CD14-positive monocyte (primary cell): ENCODE measurements around the gene LRRC47. TPM values are rescaled to one million over a fixed set of nuclear protein-coding genes. Genes with fewer than 3 reads are reported as not detected.

Experiments
- DNase-seq, 3 donors: peaks; one replicate each; pipeline ENCODE4 v3.0.0-alpha.2; 2011 to 2022
- H2AFZ ChIP-seq: 2 replicates; pipeline ENCODE4 v1.6.0; 2012; ENCODE audit warnings: mild to moderate bottlenecking, low read depth, low read length, inconsistent platforms; ENCODE audit not compliant: insufficient read depth, poor library complexity, severe bottlenecking
- H3K27ac ChIP-seq, 2 donors: 1 replicate in 1 of 2; 2 replicates in 1 of 2; pipeline ENCODE4 v1.5.1; 2012 to 2013; ENCODE audit warnings: low read length in 2 of 2, control low read depth in 1 of 2, inconsistent platforms in 1 of 2, low read depth in 1 of 2, mild to moderate bottlenecking in 1 of 2
- H3K27me3 ChIP-seq, 2 donors: one replicate each; pipeline versions ENCODE4 v1.6.0 to v1.6.1; 2011 to 2013; ENCODE audit warnings: low read length in 2 of 2; ENCODE audit not compliant: control insufficient read depth in 2 of 2, insufficient read depth in 2 of 2
- H3K36me3 ChIP-seq, 2 donors: replicated peaks in 1 of 2; 1 replicate in 1 of 2; 2 replicates in 1 of 2; pipeline versions ENCODE4 v1.5.1 to v1.6.1; 2012 to 2013; ENCODE audit warnings: low read length in 2 of 2, control low read depth in 1 of 2, inconsistent platforms in 1 of 2, mild to moderate bottlenecking in 1 of 2; ENCODE audit not compliant: insufficient read depth in 2 of 2, control insufficient read depth in 1 of 2
- H3K4me1 ChIP-seq, 2 donors: 1 replicate in 1 of 2; 2 replicates in 1 of 2; pipeline versions ENCODE4 v1.5.1 to v1.6.1; 2012 to 2013; ENCODE audit warnings: low read length in 2 of 2, control low read depth in 1 of 2, inconsistent platforms in 1 of 2, mild to moderate bottlenecking in 1 of 2, moderate library complexity in 1 of 2; ENCODE audit not compliant: insufficient read depth in 2 of 2, control insufficient read depth in 1 of 2
- H3K4me2 ChIP-seq: replicated peaks from 2 replicates; pipeline ENCODE3; 2012; ENCODE audit warnings: low read length, moderate library complexity, mild to moderate bottlenecking; ENCODE audit not compliant: poor library complexity, severe bottlenecking; ENCODE audit errors: extremely low read depth
- H3K4me3 ChIP-seq, 3 experiments: fragments of 200-600 bp in 1 of 3; sonication (generic) in 1 of 3; replicated peaks in 1 of 3; 1 replicate in 2 of 3; 2 replicates in 1 of 3; pipeline ENCODE4 v1.5.1; 2011 to 2013; ENCODE audit warnings: low read length in 3 of 3, mild to moderate bottlenecking in 3 of 3, control low read depth in 2 of 3, low read depth in 2 of 3, inconsistent platforms in 1 of 3, moderate library complexity in 1 of 3
- H3K79me2 ChIP-seq: 2 replicates; pipeline ENCODE4 v1.6.0; 2012; ENCODE audit warnings: mild to moderate bottlenecking, control low read depth, inconsistent platforms, low read length, moderate library complexity; ENCODE audit not compliant: insufficient read depth
- H3K9ac ChIP-seq: 2 replicates; pipeline ENCODE4 v1.6.0; 2017; ENCODE audit warnings: low read length, mild to moderate bottlenecking; ENCODE audit not compliant: insufficient read depth, poor library complexity, severe bottlenecking
- H3K9me3 ChIP-seq, 2 donors: replicated peaks in 1 of 2; 1 replicate in 1 of 2; 2 replicates in 1 of 2; pipeline versions ENCODE4 v1.5.1 to v1.6.1; 2012 to 2013; ENCODE audit warnings: low read length in 2 of 2, control low read depth in 1 of 2; ENCODE audit not compliant: control insufficient read depth in 1 of 2, insufficient read depth in 1 of 2
- H4K20me1 ChIP-seq: 2 replicates; pipeline ENCODE4 v1.6.0; 2012; ENCODE audit warnings: mild to moderate bottlenecking, low read length, control low read depth, moderate library complexity; ENCODE audit not compliant: insufficient read depth
- H3K27ac Mint-ChIP-seq, 7 donors: one replicate each; pipeline ENCODE4 v1.8.0; 2020; ENCODE audit warnings: mild to moderate bottlenecking in 7 of 7, mixed read lengths in 7 of 7, moderate library complexity in 6 of 7, inconsistent platforms in 2 of 7
- H3K27me3 Mint-ChIP-seq, 3 donors: one replicate each; pipeline ENCODE4 v1.8.0; 2021 to 2022; ENCODE audit warnings: low read depth in 3 of 3, mild to moderate bottlenecking in 3 of 3, mixed read lengths in 3 of 3, moderate library complexity in 3 of 3, inconsistent platforms in 1 of 3
- H3K36me3 Mint-ChIP-seq, 2 donors: one replicate each; pipeline ENCODE4 v1.8.0; 2020; ENCODE audit warnings: mixed read lengths in 2 of 2, inconsistent platforms in 1 of 2, mild to moderate bottlenecking in 1 of 2
- H3K4me1 Mint-ChIP-seq: one replicate; pipeline ENCODE4 v1.8.0; 2020; ENCODE audit warnings: mild to moderate bottlenecking, mixed read lengths
- H3K4me3 Mint-ChIP-seq, 2 donors: one replicate each; pipeline ENCODE4 v1.8.0; 2020; ENCODE audit warnings: mild to moderate bottlenecking in 2 of 2, mixed read lengths in 2 of 2, moderate library complexity in 1 of 2
- H3K9me3 Mint-ChIP-seq, 7 donors: one replicate each; pipeline ENCODE4 v1.8.0; 2020 to 2022; ENCODE audit warnings: mixed read lengths in 7 of 7, mild to moderate bottlenecking in 6 of 7, moderate library complexity in 6 of 7, inconsistent platforms in 2 of 7
- CTCF ChIP-seq: fragments of 200-600 bp; IDR thresholded peaks from one replicate; pipeline ENCODE4 v1.8.0; 2022; ENCODE audit warnings: antibody characterized with exemption, mild to moderate bottlenecking
- WGBS: methylation state at CpG from one replicate; pipeline ENCODE4 v1.1.5; 2013; ENCODE audit warnings: missing lambda C conversion rate; ENCODE audit not compliant: insufficient coverage; 5-methylcytosine and 5-hydroxymethylcytosine counted together
- intact Hi-C, 2 donors: fragments of 100-400 bp; cut with micrococcal nuclease; formaldehyde crosslinking; loops; one replicate each; pipeline versions ENCODE4 v1.15.0 to v1.15.1; 2023
- polyA plus RNA-seq, 3 donors: library from polyadenylated mRNA; depleted of rRNA in 1 of 3; unstranded in 2 of 3; stranded (reverse) in 1 of 3; fragments of 300-500 nt in 2 of 3; fragments of >200 nt in 1 of 3; fragmentation: Illumina TruSeq in 2 of 3; gene quantifications; 1 replicate in 2 of 3; 2 replicates in 1 of 3; pipeline ENCODE4 v1.2.3, GENCODE V29; 2012 to 2021

Gene LRRC47
- polyA plus RNA-seq, 3 donors, result 17.8 to 24.8 (median 18.0) TPM

DNA sequence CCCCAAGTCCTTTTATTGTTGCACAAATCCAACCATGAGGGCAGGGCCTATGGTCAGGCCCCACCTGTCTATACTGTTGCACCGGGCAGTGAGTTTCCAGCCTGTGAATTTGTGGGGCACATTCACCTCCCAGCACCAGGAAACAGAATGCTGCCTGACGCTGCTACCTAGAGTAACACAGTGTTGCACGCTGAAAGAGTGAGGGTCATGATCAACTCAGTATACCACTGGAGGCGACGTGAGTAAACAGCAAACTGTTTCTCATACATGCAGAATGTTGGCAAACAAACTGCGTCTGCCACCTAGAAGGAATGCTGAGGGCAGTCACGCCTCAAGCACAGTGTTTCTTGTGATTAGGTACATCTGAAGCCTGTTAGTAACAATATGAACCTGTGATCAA, 13.4 kb upstream of the LRRC47 start:
- Histone ChIP-seq H3K79me2 (no peaks in the 10 kb centered on the region), H2AFZ (no peak overlapping the region)

GRCh38 chr1:3807769-3808168, 11.5 kb upstream of the LRRC47 start:
- Histone ChIP-seq H3K4me1 (no peaks in the 10 kb centered on the region), H3K9ac (no peak overlapping the region), H3K4me2 (no peak overlapping the region), H3K27me3 (no peaks in the 10 kb centered on the region), H2AFZ (no peak overlapping the region), H3K36me3 (no peaks in the 10 kb centered on the region), H3K4me3 (no peak overlapping the region), H4K20me1 (no peaks in the 10 kb centered on the region), H3K9me3 (peaks cover 0 to 8% of the 10 kb centered on the region in 2 donors), H3K27ac (no peak overlapping the region), H3K79me2 (no peaks in the 10 kb centered on the region)
- H3K4me1 Mint-ChIP-seq, result peaks cover 3% of the 10 kb centered on the region
- intact Hi-C loops, result no loop called here
- H3K9me3 Mint-ChIP-seq, result peaks cover 3 to 20% (median 16%) of the 10 kb centered on the region in 7 donors
- peaks cover 7 to 19% (median 11%) of the 10 kb centered on the region in 3 donors for H3K27me3 Mint-ChIP-seq
- no peak overlapping the region for H3K27ac Mint-ChIP-seq
- no peak for DNase-seq
- H3K4me3 Mint-ChIP-seq, result no peak overlapping the region
- no CpG with 5 or more reads among the region's 5 CpGs for WGBS
- H3K36me3 Mint-ChIP-seq, result no peaks in the 10 kb centered on the region
- no peak for TF ChIP-seq CTCF

More for the DNA sequence above, 13.4 kb upstream of the LRRC47 start:
- Histone ChIP-seq H3K4me2 (no peak overlapping the region), H3K4me1 (no peaks in the 10 kb centered on the region), H3K9me3 (peaks cover 0 to 8% of the 10 kb centered on the region in 2 donors), H3K4me3 (no peak overlapping the region), H3K9ac (no peak overlapping the region), H3K27ac (no peak overlapping the region), H4K20me1 (no peaks in the 10 kb centered on the region), H3K36me3 (peaks cover 3 to 9% of the 10 kb centered on the region in 2 donors), H3K27me3 (no peaks in the 10 kb centered on the region)
- intact Hi-C loops, result no loop called here
- Mint-ChIP-seq H3K4me3 (no peak overlapping the region), H3K4me1 (no peaks in the 10 kb centered on the region), H3K27me3 (peaks cover 4 to 10% (median 8%) of the 10 kb centered on the region in 3 donors), H3K9me3 (peaks cover 3 to 20% (median 16%) of the 10 kb centered on the region in 7 donors), H3K27ac (no peak overlapping the region), H3K36me3 (peaks cover 6% of the 10 kb centered on the region in 2 donors)
- TF ChIP-seq CTCF, result no peak
- 84% methylated on average over 3 of the region's 7 CpGs for WGBS
- DNase-seq, result no peak
